Measurements from ENCODE around the gene HDAC4. TPM values are rescaled to one million over a fixed set of nuclear protein-coding genes. Genes with fewer than 3 reads are reported as not detected.
A peak's percentile ranks its signal among the peaks of the same experiment; 100 is the strongest.

Gene HDAC4
- total and polyA plus RNA-seq, 10 of the 15 experiments (the other 5 are each of a cell fraction or from before 2014, with no cell fraction given), result 0.22 to 15.7 (median 4.8) TPM

DNA sequence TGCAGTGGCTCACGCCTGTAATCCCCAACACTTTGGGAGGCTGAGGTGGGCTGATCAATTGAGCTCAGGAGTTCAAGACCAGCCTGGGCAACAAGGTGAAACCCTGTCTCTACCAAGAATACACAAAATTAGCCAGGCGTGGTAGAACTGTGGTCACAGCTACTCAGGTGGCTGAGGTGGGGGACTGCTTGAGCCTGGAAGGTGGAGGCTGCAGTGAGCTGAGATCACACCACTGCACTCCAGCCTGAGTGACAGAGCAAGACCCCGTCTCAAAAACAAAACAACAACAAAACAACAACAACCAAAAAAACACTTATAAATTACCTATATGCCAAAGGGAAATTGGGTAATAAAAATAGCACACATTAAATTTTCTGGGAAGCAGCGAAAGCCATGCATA lies 141.6 kb downstream of the HDAC4 start:
- RAD21 ChIA-PET (ENCODE audit: unreplicated experiment), result interaction anchor here (0.9 to 1.9 kb wide), 3 partner anchors 8 to 122 kb away, joined by 3 to 7 read pairs (median 3); no protein-coding TSS in a partner anchor
- in situ Hi-C loops (cut with MboI) (no loop called here), intact Hi-C loops (cut with micrococcal nuclease; ENCODE audit: unreplicated experiment) (loop anchor here (10.0 kb wide), 1 partner anchor 114 kb away; no protein-coding TSS in a partner anchor)
- H3K9me3 ChIP-seq (replicated peaks; ENCODE audit: control insufficient read depth, insufficient read depth, low read length), result peaks cover 4% of the 10 kb centered on the region; the same call in 2 of the 3 replicates
- SMC1A ChIA-PET (ENCODE audit: uncharacterized antibody, unreplicated experiment), result interaction anchor here (0.9 to 1.7 kb wide), 3 partner anchors 10 to 110 kb away, joined by 3 to 5 read pairs (median 4); no protein-coding TSS in a partner anchor
- H3K27me3 ChIP-seq (replicated peaks in 1 of 2; ENCODE audit: control insufficient read depth in 2 of 2, insufficient read depth in 2 of 2, low read length in 1 of 2), result peaks cover 0 to 4% of the 10 kb centered on the region in 2 experiments; a peak in 2 of 4 replicates
- peaks cover 13% of the 10 kb centered on the region for H4K20me1 ChIP-seq (ENCODE audit: control insufficient read depth, insufficient read depth)
- DNase-seq (ENCODE audit: low read depth, low spot score) (no peak), ATAC-seq (peak; percentile 83), FAIRE-seq (no peak)
- POLR2A ChIA-PET, result no interaction called here
- peak overlapping the region; percentile 83 for H3K4me2 ChIP-seq (ENCODE audit: control insufficient read depth, insufficient read depth)
- H3K79me2 ChIP-seq (ENCODE audit: control insufficient read depth, insufficient read depth, low read length), result no peaks in the 10 kb centered on the region
- H3K36me3 ChIP-seq (ENCODE audit: control insufficient read depth in 2 of 2, insufficient read depth in 2 of 2, low read length in 1 of 2), result no peaks in the 10 kb centered on the region
- no peak overlapping the region for H3K27ac ChIP-seq (ENCODE audit: control insufficient read depth, insufficient read depth)
- CTCF ChIA-PET, result no interaction called here
- H3K4me1 ChIP-seq (ENCODE audit: control insufficient read depth, insufficient read depth, low read length), result peaks cover 19% of the 10 kb centered on the region
- no peak overlapping the region for H3K9ac ChIP-seq (ENCODE audit: control insufficient read depth, insufficient read depth, low read length)
- BruUV-seq (replicated peaks), result no TSS peak
- no peak overlapping the region for H3K4me3 ChIP-seq
- no peak overlapping the region for H2AFZ ChIP-seq (ENCODE audit: control insufficient read depth, low read depth, low read length)
- WGBS (ENCODE audit: insufficient coverage, insufficient replicate concordance, low lambda C conversion rate, missing lambda C conversion rate), result 13% methylated on average over 4 of the region's 4 CpGs
- TF ChIP-seq HDAC2 (IDR thresholded peaks at IDR 0.05) (no peak), BHLHE40 (IDR thresholded peaks at IDR 0.05; ENCODE audit: borderline replicate concordance in 1 of 2, low read depth in 2 of 2, low read length in 1 of 2) (peak in 1 of 2 experiments; percentile 23; a peak in 1 of 4 replicates), YY1 (IDR thresholded peaks at IDR 0.05; ENCODE audit: low read depth, low read length) (no peak), HCFC1 (IDR thresholded peaks at IDR 0.05; ENCODE audit: low read length) (no peak), CBFB (IDR thresholded peaks at IDR 0.05; ENCODE audit: low read depth) (no peak), KAT2A (conservative IDR thresholded peaks at IDR 0.05; ENCODE audit: control insufficient read depth, low read depth, low read length) (no peak), PAX5 (IDR thresholded peaks at IDR 0.05; ENCODE audit: borderline replicate concordance, low read depth, low read length) (peak; percentile 74)
- TF ChIP-seq, protein P1, sequence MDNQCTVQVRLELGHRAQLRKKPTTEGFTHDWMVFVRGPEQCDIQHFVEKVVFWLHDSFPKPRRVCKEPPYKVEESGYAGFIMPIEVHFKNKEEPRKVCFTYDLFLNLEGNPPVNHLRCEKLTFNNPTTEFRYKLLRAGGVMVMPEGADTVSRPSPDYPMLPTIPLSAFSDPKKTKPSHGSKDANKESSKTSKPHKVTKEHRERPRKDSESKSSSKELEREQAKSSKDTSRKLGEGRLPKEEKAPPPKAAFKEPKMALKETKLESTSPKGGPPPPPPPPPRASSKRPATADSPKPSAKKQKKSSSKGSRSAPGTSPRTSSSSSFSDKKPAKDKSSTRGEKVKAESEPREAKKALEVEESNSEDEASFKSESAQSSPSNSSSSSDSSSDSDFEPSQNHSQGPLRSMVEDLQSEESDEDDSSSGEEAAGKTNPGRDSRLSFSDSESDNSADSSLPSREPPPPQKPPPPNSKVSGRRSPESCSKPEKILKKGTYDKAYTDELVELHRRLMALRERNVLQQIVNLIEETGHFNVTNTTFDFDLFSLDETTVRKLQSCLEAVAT (IDR thresholded peaks at IDR 0.05), result peak; percentile 19; the same call in 1 of the 2 replicates
- TF ChIP-seq, protein P2, sequence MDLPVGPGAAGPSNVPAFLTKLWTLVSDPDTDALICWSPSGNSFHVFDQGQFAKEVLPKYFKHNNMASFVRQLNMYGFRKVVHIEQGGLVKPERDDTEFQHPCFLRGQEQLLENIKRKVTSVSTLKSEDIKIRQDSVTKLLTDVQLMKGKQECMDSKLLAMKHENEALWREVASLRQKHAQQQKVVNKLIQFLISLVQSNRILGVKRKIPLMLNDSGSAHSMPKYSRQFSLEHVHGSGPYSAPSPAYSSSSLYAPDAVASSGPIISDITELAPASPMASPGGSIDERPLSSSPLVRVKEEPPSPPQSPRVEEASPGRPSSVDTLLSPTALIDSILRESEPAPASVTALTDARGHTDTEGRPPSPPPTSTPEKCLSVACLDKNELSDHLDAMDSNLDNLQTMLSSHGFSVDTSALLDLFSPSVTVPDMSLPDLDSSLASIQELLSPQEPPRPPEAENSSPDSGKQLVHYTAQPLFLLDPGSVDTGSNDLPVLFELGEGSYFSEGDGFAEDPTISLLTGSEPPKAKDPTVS (IDR thresholded peaks at IDR 0.05; ENCODE audit: low read depth, low read length), result no peak
- TF ChIP-seq, protein P3, sequence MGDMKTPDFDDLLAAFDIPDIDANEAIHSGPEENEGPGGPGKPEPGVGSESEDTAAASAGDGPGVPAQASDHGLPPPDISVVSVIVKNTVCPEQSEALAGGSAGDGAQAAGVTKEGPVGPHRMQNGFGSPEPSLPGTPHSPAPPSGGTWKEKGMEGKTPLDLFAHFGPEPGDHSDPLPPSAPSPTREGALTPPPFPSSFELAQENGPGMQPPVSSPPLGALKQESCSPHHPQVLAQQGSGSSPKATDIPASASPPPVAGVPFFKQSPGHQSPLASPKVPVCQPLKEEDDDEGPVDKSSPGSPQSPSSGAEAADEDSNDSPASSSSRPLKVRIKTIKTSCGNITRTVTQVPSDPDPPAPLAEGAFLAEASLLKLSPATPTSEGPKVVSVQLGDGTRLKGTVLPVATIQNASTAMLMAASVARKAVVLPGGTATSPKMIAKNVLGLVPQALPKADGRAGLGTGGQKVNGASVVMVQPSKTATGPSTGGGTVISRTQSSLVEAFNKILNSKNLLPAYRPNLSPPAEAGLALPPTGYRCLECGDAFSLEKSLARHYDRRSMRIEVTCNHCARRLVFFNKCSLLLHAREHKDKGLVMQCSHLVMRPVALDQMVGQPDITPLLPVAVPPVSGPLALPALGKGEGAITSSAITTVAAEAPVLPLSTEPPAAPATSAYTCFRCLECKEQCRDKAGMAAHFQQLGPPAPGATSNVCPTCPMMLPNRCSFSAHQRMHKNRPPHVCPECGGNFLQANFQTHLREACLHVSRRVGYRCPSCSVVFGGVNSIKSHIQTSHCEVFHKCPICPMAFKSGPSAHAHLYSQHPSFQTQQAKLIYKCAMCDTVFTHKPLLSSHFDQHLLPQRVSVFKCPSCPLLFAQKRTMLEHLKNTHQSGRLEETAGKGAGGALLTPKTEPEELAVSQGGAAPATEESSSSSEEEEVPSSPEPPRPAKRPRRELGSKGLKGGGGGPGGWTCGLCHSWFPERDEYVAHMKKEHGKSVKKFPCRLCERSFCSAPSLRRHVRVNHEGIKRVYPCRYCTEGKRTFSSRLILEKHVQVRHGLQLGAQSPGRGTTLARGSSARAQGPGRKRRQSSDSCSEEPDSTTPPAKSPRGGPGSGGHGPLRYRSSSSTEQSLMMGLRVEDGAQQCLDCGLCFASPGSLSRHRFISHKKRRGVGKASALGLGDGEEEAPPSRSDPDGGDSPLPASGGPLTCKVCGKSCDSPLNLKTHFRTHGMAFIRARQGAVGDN (IDR thresholded peaks at IDR 0.05), result no peak
- TF ChIP-seq, protein P4, sequence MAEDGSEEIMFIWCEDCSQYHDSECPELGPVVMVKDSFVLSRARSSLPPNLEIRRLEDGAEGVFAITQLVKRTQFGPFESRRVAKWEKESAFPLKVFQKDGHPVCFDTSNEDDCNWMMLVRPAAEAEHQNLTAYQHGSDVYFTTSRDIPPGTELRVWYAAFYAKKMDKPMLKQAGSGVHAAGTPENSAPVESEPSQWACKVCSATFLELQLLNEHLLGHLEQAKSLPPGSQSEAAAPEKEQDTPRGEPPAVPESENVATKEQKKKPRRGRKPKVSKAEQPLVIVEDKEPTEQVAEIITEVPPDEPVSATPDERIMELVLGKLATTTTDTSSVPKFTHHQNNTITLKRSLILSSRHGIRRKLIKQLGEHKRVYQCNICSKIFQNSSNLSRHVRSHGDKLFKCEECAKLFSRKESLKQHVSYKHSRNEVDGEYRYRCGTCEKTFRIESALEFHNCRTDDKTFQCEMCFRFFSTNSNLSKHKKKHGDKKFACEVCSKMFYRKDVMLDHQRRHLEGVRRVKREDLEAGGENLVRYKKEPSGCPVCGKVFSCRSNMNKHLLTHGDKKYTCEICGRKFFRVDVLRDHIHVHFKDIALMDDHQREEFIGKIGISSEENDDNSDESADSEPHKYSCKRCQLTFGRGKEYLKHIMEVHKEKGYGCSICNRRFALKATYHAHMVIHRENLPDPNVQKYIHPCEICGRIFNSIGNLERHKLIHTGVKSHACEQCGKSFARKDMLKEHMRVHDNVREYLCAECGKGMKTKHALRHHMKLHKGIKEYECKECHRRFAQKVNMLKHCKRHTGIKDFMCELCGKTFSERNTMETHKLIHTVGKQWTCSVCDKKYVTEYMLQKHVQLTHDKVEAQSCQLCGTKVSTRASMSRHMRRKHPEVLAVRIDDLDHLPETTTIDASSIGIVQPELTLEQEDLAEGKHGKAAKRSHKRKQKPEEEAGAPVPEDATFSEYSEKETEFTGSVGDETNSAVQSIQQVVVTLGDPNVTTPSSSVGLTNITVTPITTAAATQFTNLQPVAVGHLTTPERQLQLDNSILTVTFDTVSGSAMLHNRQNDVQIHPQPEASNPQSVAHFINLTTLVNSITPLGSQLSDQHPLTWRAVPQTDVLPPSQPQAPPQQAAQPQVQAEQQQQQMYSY (CRISPR knock-in tag; IDR thresholded peaks at IDR 0.05), result no peak
- TF ChIP-seq, protein P5, sequence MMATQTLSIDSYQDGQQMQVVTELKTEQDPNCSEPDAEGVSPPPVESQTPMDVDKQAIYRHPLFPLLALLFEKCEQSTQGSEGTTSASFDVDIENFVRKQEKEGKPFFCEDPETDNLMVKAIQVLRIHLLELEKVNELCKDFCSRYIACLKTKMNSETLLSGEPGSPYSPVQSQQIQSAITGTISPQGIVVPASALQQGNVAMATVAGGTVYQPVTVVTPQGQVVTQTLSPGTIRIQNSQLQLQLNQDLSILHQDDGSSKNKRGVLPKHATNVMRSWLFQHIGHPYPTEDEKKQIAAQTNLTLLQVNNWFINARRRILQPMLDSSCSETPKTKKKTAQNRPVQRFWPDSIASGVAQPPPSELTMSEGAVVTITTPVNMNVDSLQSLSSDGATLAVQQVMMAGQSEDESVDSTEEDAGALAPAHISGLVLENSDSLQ (IDR thresholded peaks at IDR 0.05), result peak; percentile 89

Data from GM12878 (cell line).